A673 (cell line): ENCODE measurements around the gene MTIF2.

Source experiments
- CTCF ChIP-seq: fragments of 300-800, 200-600 bp; sonication (generic); conservative IDR thresholded peaks from 2 replicates; pipeline ENCODE4 v1.5.1; 2017; ENCODE audit warnings: low read depth, mild to moderate bottlenecking, antibody characterized with exemption, low read length, moderate library complexity, mixed read lengths
- EZH2 ChIP-seq: fragments of 200-600 bp; sonication (generic); IDR thresholded peaks from 2 replicates; pipeline ENCODE4 v1.6.1; 2017; ENCODE audit warnings: borderline replicate concordance, low read depth, mild to moderate bottlenecking, mixed read lengths, antibody characterized with exemption, low read length; ENCODE audit not compliant: poor library complexity, severe bottlenecking

- TF ChIP-seq EZH2 (no peak), CTCF (no peak)
Measured at GRCh38 chr2:55269645-55269990, 587 bp upstream of the MTIF2 start.
